Vagina (tissue), 2 donors: Measurements from ENCODE around the gene RARS2.

Source experiments
- POLR2A ChIP-seq, 2 donors: fragments of 450-650 bp; IDR thresholded peaks; one replicate each; pipeline ENCODE4 v1.6.1; 2017; ENCODE audit warnings: antibody characterized with exemption in 2 of 2, mild to moderate bottlenecking in 2 of 2, moderate library complexity in 2 of 2
- POLR2AphosphoS5 ChIP-seq, 2 donors: sonication (generic); formaldehyde crosslinking; IDR thresholded peaks; one replicate each; pipeline ENCODE4 v1.9.0; 2017; ENCODE audit warnings: antibody characterized with exemption in 2 of 2, mild to moderate bottlenecking in 2 of 2, low read depth in 1 of 2; ENCODE audit not compliant: insufficient read depth in 1 of 2
- TF ChIP-seq, protein P1 (sequence below), 3 experiments: fragments of 450-650 bp in 2 of 3; fragments of 200-600 bp in 1 of 3; sonication (generic) in 1 of 3; IDR thresholded peaks; one replicate each; pipeline ENCODE4 v1.5.1; 2017 to 2019; ENCODE audit warnings: antibody characterized with exemption in 3 of 3, mild to moderate bottlenecking in 2 of 3, moderate library complexity in 2 of 3

DNA sequence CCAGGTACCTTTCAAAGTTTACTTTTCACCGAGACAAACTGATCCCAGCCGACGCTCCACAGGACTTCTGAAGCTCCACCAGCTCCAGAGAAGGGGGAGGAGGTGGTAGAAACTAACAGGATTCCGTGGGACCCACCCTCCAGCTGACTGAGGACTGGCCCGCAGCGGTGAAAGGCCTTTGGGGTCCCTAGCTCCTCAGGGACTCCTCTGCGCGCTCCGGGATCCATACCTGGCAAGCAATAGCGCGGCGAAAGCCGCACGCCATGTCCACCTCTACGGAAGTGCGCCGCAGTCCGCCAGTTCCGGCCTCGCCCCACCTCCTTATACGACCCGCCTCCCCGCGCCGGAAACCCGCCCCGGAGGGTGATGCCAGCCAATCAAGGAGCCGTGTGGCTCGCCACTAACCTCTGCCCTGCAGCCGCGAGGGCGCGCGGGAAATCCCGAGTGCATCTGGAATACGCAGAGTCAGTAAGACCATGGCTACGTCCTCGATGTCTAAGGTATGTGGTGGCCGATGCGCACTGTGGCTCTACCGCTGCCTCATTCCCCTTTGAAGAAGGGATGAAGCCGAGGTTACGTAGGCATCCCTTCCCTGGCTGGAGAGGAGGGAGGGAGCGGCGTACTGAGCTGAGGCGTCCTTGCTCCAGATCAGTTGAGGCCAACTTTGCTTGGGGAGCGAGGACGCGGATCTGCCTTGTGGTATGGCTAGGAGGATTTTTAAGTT, at the start of gene RARS2, which contains the start of gene ORC3:
- TF ChIP-seq POLR2A (IDR thresholded peaks at IDR 0.05) (peak in 1 of 2 donors; percentile 72), POLR2AphosphoS5 (IDR thresholded peaks at IDR 0.05; ENCODE audit: insufficient read depth in 1 of 2, low read depth in 1 of 2) (peak; percentile 94 to 96)
- TF ChIP-seq, protein P1, sequence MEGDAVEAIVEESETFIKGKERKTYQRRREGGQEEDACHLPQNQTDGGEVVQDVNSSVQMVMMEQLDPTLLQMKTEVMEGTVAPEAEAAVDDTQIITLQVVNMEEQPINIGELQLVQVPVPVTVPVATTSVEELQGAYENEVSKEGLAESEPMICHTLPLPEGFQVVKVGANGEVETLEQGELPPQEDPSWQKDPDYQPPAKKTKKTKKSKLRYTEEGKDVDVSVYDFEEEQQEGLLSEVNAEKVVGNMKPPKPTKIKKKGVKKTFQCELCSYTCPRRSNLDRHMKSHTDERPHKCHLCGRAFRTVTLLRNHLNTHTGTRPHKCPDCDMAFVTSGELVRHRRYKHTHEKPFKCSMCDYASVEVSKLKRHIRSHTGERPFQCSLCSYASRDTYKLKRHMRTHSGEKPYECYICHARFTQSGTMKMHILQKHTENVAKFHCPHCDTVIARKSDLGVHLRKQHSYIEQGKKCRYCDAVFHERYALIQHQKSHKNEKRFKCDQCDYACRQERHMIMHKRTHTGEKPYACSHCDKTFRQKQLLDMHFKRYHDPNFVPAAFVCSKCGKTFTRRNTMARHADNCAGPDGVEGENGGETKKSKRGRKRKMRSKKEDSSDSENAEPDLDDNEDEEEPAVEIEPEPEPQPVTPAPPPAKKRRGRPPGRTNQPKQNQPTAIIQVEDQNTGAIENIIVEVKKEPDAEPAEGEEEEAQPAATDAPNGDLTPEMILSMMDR (IDR thresholded peaks at IDR 0.05): no peak
